ENCODE measurements around the gene TEX22. TPM values are rescaled to one million over a fixed set of nuclear protein-coding genes. Genes with fewer than 3 reads are reported as not detected.

TEX22 gene
- total RNA-seq, 1 experiment from 2014 or later: 0.29 TPM

DNA sequence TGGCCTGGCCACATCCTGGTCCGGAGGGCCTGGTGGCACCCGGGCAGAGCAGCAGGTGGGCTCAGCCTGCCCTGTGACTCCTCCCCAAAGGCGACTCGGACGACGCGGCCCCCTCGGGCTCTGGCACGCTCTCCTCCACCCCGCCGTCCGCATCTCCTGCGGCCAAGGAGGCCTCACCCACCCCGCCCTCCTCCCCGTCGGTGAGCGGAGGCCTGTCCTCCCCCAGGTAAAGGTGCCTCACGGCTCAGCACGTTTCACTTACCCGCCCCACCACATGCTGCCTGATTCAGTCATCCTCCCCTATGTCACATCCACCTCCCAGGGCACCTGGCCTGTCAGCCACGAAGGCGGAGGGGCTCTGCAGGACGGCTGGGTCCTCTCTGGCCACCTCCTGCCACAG lies 6.8 kb upstream of the TEX22 start:
- no peak for ATAC-seq
- Histone ChIP-seq H3K4me3 (ENCODE audit: low read length) (no peak overlapping the region), H3K4me2 (ENCODE audit: low read length) (no peak overlapping the region), H2AFZ (ENCODE audit: low read length) (no peak overlapping the region), H3K9me3 (ENCODE audit: low read length) (no peaks in the 10 kb centered on the region), H4K20me1 (ENCODE audit: low read length) (no peaks in the 10 kb centered on the region), H3K27me3 (ENCODE audit: low read length) (no peaks in the 10 kb centered on the region), H3K4me1 (ENCODE audit: insufficient read depth, low read length) (no peaks in the 10 kb centered on the region), H3K9ac (ENCODE audit: low read length) (no peak overlapping the region), H3K36me3 (ENCODE audit: low read depth, low read length) (no peaks in the 10 kb centered on the region), H3F3A (ENCODE audit: low read length, unreplicated experiment) (no peaks in the 10 kb centered on the region), H3K79me2 (ENCODE audit: low read length) (no peaks in the 10 kb centered on the region), H3K9me2 (replicated peaks; ENCODE audit: low read length) (no peaks in the 10 kb centered on the region), H3K27ac (ENCODE audit: low read length) (no peak overlapping the region)
- no peak for DNase-seq
- intact Hi-C loops (cut with micrococcal nuclease): no loop called here
- CTCF ChIA-PET: no interaction called here
- POLR2A ChIA-PET (ENCODE audit: unreplicated experiment): no interaction called here
- BruUV-seq (replicated peaks): no TSS peak
- no peak for TF ChIP-seq EZH2phosphoT487 (IDR thresholded peaks at IDR 0.05; ENCODE audit: borderline replicate concordance, low read length)
- no peak for TF ChIP-seq CTCF (conservative IDR thresholded peaks at IDR 0.05; ENCODE audit: low read depth, low read length)
- no peak for TF ChIP-seq EZH2 (IDR thresholded peaks at IDR 0.05; ENCODE audit: low read length, unreplicated experiment)

DNA sequence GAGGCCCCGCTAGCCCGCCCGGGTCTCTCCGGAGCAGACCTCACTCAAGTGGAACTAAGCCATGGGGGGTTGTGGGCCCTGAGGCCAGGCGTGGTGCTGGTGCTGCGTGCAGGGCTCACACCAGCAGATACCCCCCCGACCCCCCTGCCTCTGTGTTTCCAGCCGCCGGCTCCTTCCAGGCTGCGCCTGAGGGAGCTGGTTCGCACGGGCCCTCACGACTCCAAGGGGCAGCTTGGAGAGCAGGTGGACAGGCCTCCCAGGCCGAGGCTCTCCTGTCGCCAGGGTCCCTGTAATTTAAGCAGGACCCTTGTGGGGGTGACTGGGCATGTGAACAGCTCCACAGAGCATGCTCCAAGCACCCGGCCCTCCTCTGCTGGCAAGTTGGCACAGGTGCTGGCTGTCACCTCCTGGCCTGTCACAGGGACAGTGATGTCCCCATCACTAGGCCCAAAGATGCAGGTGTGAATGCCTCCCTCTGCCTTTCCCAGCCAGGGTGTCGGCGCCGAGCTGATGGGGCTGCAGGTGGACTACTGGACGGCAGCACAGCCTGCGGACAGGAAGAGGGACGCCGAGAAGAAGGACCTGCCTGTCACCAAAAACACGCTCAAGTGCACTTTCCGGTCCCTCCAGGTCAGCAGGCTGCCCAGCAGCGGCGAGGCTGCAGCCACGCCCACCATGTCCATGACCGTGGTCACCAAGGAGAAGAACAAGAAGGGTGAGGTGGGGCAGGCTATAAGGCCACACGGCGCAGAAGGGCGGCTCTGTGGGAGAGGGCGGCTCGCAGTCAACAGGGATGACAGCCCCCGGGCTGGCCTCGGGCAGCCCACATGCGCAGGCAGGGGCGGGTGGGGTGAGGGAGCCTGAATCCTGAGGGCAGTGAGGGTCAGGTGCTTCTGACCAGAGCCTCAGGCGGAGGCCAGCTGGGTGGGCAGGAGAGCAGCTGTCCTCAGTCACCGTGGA lies 5.9 kb upstream of the TEX22 start:
- CTCF ChIA-PET: interaction anchor here (0.6 kb wide), 1 partner anchor 88 kb away, joined by 10 read pairs; no protein-coding TSS in a partner anchor
- H3K4me3 ChIP-seq (ENCODE audit: low read length): no peak overlapping the region
- H3F3A ChIP-seq (ENCODE audit: low read length, unreplicated experiment): no peaks in the 10 kb centered on the region
- H3K36me3 ChIP-seq (ENCODE audit: low read depth, low read length): no peaks in the 10 kb centered on the region
- no peak overlapping the region for H3K27ac ChIP-seq (ENCODE audit: low read length)
- H3K9ac ChIP-seq (ENCODE audit: low read length): no peak overlapping the region
- H3K79me2 ChIP-seq (ENCODE audit: low read length): no peaks in the 10 kb centered on the region
- POLR2A ChIA-PET (ENCODE audit: unreplicated experiment): no interaction called here
- TF ChIP-seq EZH2 (IDR thresholded peaks at IDR 0.05; ENCODE audit: low read length, unreplicated experiment) (no peak), CTCF (conservative IDR thresholded peaks at IDR 0.05; ENCODE audit: low read depth, low read length) (no peak), EZH2phosphoT487 (IDR thresholded peaks at IDR 0.05; ENCODE audit: borderline replicate concordance, low read length) (no peak)
- H3K4me1 ChIP-seq (ENCODE audit: insufficient read depth, low read length): no peaks in the 10 kb centered on the region
- no peak overlapping the region for H2AFZ ChIP-seq (ENCODE audit: low read length)
- DNase-seq (no peak), ATAC-seq (no peak)
- H3K9me3 ChIP-seq (ENCODE audit: low read length): no peaks in the 10 kb centered on the region
- H3K9me2 ChIP-seq (replicated peaks; ENCODE audit: low read length): no peaks in the 10 kb centered on the region
- H4K20me1 ChIP-seq (ENCODE audit: low read length): no peaks in the 10 kb centered on the region
- no peak overlapping the region for H3K4me2 ChIP-seq (ENCODE audit: low read length)
- H3K27me3 ChIP-seq (ENCODE audit: low read length): no peaks in the 10 kb centered on the region
- intact Hi-C loops (cut with micrococcal nuclease): no loop called here
- no TSS peak for BruUV-seq (replicated peaks)

DNA sequence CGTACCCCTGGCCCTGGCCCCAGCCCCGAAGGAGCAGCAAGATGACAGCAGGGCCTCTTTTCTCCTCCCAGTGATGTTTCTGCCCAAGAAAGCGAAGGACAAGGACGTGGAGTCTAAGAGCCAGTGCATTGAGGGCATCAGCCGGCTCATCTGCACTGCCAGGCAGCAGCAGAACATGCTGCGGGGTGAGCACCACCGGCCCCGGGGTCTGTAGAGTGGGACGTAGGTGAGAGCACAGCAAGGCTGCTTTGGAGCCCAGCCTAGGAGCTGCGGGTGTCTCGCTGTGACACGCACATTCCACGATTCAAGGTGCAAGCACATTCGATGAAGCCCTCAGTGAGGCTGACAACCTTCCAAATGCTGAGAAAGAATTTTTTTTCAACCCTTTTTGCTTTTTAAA lies 5.2 kb upstream of the TEX22 start:
- peaks cover 5% of the 10 kb centered on the region for H3K4me1 ChIP-seq (ENCODE audit: insufficient read depth, low read length)
- POLR2A ChIA-PET (ENCODE audit: unreplicated experiment): no interaction called here
- CTCF ChIA-PET: no interaction called here
- H3K9ac ChIP-seq (ENCODE audit: low read length): no peak overlapping the region
- H3K79me2 ChIP-seq (ENCODE audit: low read length): no peaks in the 10 kb centered on the region
- H2AFZ ChIP-seq (ENCODE audit: low read length): no peak overlapping the region
- H3K4me3 ChIP-seq (ENCODE audit: low read length): no peak overlapping the region
- H3K36me3 ChIP-seq (ENCODE audit: low read depth, low read length): no peaks in the 10 kb centered on the region
- H3K9me2 ChIP-seq (replicated peaks; ENCODE audit: low read length): no peaks in the 10 kb centered on the region
- TF ChIP-seq CTCF (conservative IDR thresholded peaks at IDR 0.05; ENCODE audit: low read depth, low read length) (no peak), EZH2phosphoT487 (IDR thresholded peaks at IDR 0.05; ENCODE audit: borderline replicate concordance, low read length) (no peak), EZH2 (IDR thresholded peaks at IDR 0.05; ENCODE audit: low read length, unreplicated experiment) (no peak)
- H3K9me3 ChIP-seq (ENCODE audit: low read length): no peaks in the 10 kb centered on the region
- no peaks in the 10 kb centered on the region for H3K27me3 ChIP-seq (ENCODE audit: low read length)
- ATAC-seq (no peak), DNase-seq (no peak)
- no peak overlapping the region for H3K4me2 ChIP-seq (ENCODE audit: low read length)
- no peak overlapping the region for H3K27ac ChIP-seq (ENCODE audit: low read length)
- BruUV-seq (replicated peaks): no TSS peak
- intact Hi-C loops (cut with micrococcal nuclease): no loop called here
- no peaks in the 10 kb centered on the region for H4K20me1 ChIP-seq (ENCODE audit: low read length)
- H3F3A ChIP-seq (ENCODE audit: low read length, unreplicated experiment): no peaks in the 10 kb centered on the region
